ENCODE data around the gene GPATCH1.

The GPATCH1 gene

DNA sequence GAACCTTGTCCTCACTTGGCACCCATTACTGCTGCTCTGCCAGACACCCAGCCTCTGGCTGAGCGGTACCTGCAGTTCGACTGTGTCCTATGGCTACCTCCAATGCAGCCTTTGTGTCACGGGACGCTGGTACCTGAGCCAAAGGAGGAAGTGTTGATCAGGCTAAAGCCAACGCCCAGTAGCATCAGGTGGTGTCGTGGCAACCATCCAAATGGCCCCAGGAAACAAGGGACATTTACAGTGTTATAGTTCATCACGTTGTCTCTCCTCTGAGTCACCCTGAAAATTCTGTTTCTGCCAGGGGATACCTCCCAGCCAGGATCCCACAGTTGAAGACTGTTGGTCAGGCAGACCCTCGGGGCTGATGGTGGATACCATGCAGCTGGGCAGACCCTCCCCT lies 26.4 kb upstream of the GPATCH1 start:
- Mint-ChIP-seq H3K4me1 (no peaks in the 10 kb centered on the region), H3K4me3 (no peak overlapping the region), H3K9me3 (no peaks in the 10 kb centered on the region), H3K27ac (no peak overlapping the region), H3K36me3 (no peaks in the 10 kb centered on the region), H3K27me3 (peaks cover 1% of the 10 kb centered on the region)

DNA sequence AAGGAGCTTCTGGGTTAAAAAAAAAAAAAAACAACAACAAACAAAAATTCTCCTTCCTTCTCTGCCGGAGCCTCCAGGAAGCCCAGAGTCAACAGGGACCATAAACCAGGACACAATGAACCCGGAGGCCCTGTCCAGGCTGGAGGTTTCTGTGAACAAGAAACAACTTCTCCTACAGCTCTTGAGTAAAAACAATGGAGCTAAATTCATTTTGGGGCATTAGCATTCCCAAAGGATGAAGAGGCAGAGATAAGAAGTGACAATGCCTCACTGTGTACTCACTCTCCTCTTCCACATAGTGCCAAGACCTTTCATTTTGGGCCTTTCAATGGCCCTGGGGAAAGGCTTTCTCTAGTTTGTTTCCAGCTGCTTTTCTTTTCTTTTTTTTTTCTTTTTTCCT lies 25.3 kb upstream of the GPATCH1 start:
- Mint-ChIP-seq H3K27me3 (peaks cover 2% of the 10 kb centered on the region), H3K27ac (no peak overlapping the region), H3K36me3 (no peaks in the 10 kb centered on the region), H3K9me3 (no peaks in the 10 kb centered on the region), H3K4me1 (no peaks in the 10 kb centered on the region), H3K4me3 (no peak overlapping the region)

DNA sequence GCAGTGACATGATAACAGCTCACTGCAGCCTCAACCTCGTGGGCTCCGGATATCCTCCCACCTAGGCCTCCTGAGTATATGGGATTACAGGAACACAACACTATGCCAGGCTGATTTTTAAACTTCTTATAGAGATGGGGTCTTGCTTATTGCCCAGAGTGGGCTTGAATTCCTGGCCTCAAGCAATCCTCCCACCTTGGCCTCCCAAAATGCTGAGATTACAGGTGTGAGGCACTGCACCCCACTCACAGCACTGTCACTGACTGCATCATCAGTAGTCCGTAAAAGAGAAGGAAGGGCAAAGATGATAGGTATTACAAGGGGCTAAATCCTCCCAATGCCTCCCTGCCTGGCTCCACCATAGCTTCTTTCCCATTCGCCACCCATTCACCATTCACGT lies 20.4 kb upstream of the GPATCH1 start:
- no peaks in the 10 kb centered on the region for H3K4me1 Mint-ChIP-seq
- H3K27ac Mint-ChIP-seq, result peak overlapping the region; percentile 53
- H3K27me3 Mint-ChIP-seq, result peaks cover 13% of the 10 kb centered on the region
- no peaks in the 10 kb centered on the region for H3K9me3 Mint-ChIP-seq
- H3K4me3 Mint-ChIP-seq, result no peak overlapping the region
- H3K36me3 Mint-ChIP-seq, result no peaks in the 10 kb centered on the region

DNA sequence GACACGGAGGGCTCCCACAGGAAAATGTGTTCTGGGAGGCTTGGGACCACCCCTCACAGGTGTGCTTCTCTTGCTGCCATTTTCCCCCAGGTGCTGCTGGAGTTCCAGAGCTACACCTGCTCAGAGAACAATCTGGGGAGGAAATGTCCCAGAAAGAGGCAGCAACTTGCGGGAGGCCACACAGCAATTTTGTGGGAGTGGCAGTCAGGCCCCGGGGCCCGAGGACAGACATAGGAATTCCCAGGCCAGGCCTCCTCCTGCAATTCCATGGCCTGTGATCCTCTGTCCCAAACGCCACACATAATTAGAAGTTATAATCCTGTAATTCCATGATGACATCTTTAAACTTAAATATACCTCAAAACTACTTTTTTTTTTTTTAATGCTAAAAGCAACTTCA lies 18.1 kb upstream of the GPATCH1 start:
- Mint-ChIP-seq H3K4me3 (no peak overlapping the region), H3K27me3 (peaks cover 13% of the 10 kb centered on the region), H3K4me1 (no peaks in the 10 kb centered on the region), H3K36me3 (no peaks in the 10 kb centered on the region), H3K27ac (no peak overlapping the region), H3K9me3 (no peaks in the 10 kb centered on the region)

DNA sequence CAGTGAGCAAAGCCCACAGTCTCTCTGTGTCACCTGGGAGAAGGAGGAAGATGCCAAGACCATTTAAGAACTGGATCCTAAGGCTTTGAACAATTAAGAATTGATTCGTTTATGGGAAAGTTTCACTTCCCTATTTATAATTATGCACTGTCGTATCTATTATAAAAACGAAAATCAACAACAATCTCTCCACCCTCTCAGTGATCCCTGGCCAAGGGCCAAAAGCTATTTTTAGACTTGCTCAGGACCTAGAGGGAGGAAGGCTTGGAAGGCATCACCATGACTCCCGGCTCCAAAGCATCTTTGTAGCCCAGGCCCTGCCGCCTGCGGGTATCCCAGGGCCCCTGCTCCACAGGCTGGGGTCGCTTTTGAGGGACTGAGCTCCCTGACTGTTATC lies 17.6 kb upstream of the GPATCH1 start:
- H3K4me3 Mint-ChIP-seq, result peak overlapping the region; percentile 11
- H3K36me3 Mint-ChIP-seq, result no peaks in the 10 kb centered on the region
- no peaks in the 10 kb centered on the region for H3K9me3 Mint-ChIP-seq
- peaks cover 13% of the 10 kb centered on the region for H3K27me3 Mint-ChIP-seq
- H3K4me1 Mint-ChIP-seq, result no peaks in the 10 kb centered on the region
- H3K27ac Mint-ChIP-seq, result no peak overlapping the region

DNA sequence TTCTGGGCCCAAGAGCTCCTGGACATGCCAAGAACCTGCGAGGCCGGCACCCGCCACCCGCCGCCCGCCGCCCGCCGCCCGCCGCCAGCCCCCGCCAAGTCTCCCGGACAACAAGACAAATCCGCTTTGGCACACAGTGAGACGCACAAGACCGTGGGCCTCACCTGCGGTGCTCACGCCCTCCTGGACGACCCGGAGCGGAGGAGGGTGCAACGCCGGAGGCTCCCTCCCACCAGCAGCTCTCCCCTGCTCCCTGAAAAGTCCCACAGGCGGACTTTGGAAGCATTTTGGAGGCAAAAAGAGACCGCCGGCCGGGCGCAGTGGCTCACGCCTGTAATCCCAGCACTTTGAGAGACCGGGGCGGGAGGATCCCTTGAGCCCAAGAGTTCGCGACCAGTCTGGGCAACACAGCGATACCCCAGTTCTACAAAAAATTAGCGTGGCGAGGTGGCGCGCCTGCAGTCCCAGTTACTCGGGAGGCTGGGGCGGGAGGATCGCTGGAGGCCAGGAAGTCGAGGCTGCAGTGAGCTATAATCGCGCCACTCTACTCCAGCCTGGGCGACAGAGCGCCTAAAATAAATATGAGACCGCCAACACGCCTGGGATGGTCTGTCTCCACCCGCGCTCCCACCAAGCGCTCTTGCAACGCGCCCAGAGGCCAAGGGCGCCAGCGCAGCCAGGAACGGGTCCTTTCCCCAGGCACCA lies 17.1 kb upstream of the GPATCH1 start:
- Mint-ChIP-seq H3K4me1 (no peaks in the 10 kb centered on the region), H3K27ac (no peak overlapping the region), H3K9me3 (no peaks in the 10 kb centered on the region), H3K4me3 (peak overlapping the region; percentile 68), H3K36me3 (no peaks in the 10 kb centered on the region), H3K27me3 (peaks cover 13% of the 10 kb centered on the region)

DNA sequence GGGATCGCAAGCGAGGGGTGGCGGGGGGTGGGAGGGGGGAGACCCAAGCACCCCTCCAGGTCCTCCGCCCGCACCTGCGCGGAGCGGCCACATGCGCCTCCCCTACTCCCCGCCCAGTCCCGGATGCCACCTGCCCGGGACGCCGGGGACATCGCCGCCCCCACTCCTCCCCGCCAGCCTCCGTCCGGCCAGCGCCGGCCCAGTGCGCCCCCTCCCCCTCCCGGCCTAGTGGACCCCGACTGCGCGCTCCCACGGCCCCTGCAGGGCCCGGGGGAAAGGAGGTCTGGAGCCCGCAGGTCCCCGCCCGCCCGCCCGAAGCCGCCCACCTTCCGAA lies 16.6 kb upstream of the GPATCH1 start:
- H3K27me3 Mint-ChIP-seq, result peaks cover 13% of the 10 kb centered on the region
- no peaks in the 10 kb centered on the region for H3K36me3 Mint-ChIP-seq
- no peak overlapping the region for H3K27ac Mint-ChIP-seq
- H3K9me3 Mint-ChIP-seq, result no peaks in the 10 kb centered on the region
- peak overlapping the region; percentile 68 for H3K4me3 Mint-ChIP-seq
- no peaks in the 10 kb centered on the region for H3K4me1 Mint-ChIP-seq

DNA sequence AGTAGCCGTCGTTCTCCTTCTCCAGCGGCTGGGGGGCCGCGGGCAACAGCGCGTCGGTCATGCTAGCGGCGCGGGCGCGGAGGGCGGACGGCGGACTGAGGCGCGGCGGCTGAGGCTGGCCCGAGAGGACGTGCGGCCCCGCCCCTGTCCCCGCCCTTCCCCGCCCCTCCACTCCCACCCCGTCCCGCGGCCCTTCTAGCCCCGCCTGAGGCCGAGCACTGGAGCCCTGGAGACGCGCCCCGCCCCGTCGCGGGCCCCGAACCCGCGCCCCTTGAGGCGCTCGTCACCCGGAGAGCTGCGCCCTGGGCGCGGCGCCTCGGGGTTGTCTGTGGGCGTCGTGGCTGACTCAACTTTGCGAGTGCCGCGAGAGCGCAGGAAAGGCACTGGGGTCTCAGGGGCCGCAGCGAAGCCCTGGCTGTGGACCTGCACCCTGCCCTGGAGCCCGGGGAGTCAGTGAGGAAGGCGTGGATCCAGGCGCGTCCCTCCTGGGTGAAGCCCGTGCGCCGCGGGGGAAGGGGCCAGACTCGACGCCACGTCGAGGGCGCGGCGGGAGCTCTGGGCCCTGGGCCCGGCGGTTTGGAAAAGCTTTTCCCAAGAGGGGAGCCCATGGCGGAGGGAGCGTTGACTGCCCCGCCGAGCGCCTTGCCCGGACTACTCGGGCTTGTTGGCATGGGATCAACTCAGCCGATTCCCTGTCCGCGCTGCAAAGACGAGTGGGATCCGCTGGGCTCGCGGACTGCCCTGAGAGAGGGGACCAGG lies 16.0 kb upstream of the GPATCH1 start, which contains the start of gene RHPN2:
Gene RHPN2, minus strand, starts transcription at position 97 of the 759 bp plus-strand sequence. Its CDS starts 36 bp downstream, at position 61.
- Mint-ChIP-seq H3K9me3 (no peaks in the 10 kb centered on the region), H3K27ac (no peak within 1 kb of the TSS), H3K27me3 (peaks cover 11% of the 10 kb centered on the region), H3K36me3 (no peaks in the 10 kb centered on the region), H3K4me1 (no peaks in the 10 kb centered on the region), H3K4me3 (peak within 1 kb of the TSS; percentile 68)

DNA sequence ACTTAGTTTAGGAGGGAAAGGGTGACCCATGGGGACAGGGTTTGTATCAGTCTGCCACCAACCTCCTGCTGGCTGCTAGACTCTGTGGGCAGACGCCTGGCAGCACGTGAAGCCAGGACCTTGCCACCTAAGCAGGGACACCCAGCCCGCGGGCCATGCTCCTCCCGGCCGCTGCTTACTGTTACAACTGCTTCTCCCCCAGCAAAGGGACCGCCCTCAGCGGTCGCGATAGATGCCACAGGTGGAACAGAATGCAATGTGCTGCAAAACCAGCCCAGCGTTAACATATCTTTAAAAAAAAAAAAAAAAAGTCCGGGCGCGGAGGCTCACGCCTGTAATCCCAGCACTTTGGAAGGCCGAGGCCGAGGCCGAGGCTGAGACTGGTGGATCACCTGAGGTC lies 14.4 kb upstream of the GPATCH1 start:
- Mint-ChIP-seq H3K9me3 (no peaks in the 10 kb centered on the region), H3K27ac (no peak overlapping the region), H3K36me3 (no peaks in the 10 kb centered on the region), H3K4me3 (peak overlapping the region; percentile 2), H3K4me1 (no peaks in the 10 kb centered on the region), H3K27me3 (peaks cover 11% of the 10 kb centered on the region)

DNA sequence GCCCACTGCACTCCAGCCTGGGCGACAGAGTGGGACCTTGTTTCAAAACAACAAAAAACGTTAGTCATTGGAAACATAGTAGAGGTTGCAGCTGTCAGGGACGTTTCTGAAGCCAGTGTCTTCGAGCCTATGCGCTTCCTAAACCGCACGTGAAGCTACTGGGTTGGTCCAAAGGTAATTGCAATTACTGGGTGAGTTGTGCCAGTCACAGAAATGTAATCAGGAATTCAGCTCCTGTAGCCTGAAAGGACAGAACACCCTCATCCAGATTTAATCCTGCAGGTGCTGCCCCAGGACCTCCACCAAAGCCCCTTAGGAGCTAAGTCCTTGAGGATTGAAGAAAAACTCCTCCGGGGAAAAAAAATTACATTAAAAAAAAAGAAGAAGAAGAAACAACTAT lies 13.9 kb upstream of the GPATCH1 start:
- Mint-ChIP-seq H3K9me3 (no peaks in the 10 kb centered on the region), H3K4me3 (no peak overlapping the region), H3K4me1 (no peaks in the 10 kb centered on the region), H3K36me3 (no peaks in the 10 kb centered on the region), H3K27ac (no peak overlapping the region), H3K27me3 (peaks cover 7% of the 10 kb centered on the region)

DNA sequence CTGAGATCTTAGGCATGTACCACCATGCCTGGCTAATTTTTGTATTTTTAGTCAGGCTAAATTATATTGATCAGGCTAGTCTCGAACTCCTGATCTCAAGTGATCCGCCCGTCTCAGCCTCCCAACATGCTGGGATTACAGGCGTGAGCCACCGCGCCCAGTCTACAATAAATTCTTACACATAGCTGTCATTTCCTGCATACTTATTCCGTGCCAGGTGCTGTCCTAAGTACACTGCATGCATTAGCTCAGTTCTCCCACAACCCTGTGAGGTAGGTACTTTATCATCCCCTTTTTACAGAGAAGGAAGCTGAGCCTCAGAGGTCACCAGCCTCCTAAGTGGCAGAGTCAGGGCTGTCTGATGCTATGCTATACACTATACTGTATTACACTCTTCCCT lies 9.1 kb upstream of the GPATCH1 start:
- Mint-ChIP-seq H3K4me3 (no peak overlapping the region), H3K27ac (no peak overlapping the region), H3K4me1 (no peaks in the 10 kb centered on the region), H3K36me3 (no peaks in the 10 kb centered on the region), H3K27me3 (no peaks in the 10 kb centered on the region), H3K9me3 (no peaks in the 10 kb centered on the region)

DNA sequence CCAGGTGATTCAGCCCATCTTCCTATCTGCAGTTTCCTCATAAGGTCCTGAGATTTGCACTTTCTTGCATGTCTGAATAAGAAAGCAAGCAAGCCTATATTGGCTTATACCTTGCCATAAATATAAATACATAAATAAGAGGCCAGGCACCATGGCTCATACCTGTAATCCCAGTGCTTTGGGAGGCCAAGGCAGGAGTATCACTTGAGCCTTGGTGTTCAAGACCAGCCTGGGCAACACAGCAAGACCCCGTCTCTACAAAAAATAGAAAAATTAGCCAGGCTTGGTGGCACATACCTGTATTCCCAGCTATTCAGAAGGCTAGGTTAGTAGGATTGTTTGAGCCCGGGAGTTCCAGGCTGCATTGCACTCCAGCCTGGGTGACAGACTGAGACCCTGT lies 5.5 kb upstream of the GPATCH1 start:
- Mint-ChIP-seq H3K4me1 (peaks cover 7% of the 10 kb centered on the region), H3K36me3 (no peaks in the 10 kb centered on the region), H3K4me3 (no peak overlapping the region), H3K27me3 (no peaks in the 10 kb centered on the region), H3K27ac (no peak overlapping the region), H3K9me3 (no peaks in the 10 kb centered on the region)

DNA sequence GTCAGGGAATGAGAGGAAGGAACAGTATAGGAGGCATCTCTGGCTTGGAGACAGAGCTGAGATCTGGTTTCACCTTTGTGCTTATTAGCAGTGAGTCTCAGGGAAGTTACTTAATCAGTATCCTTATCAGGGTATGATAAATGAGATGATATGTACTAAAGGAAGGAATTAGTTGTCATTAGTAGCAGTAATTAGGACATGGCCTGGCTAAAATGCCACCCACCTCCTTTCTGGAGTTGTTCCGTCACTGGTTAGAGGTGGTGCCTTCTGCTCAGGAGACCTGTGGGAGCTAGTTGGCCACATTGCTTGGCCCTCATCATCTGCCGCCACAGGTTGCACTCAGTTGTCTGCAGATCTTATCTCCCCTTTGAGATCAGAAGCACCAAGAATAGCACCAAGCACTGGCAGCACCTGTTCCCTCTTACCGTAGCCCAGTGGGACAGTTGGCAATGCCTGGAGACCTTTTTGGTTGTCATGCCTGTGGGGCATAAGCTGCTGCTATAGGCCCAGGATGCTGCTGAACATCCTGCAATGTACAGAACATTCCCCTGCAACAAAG lies 4.7 kb downstream of the GPATCH1 start:
- H3K4me3 Mint-ChIP-seq, result no peak overlapping the region
- peaks cover 14% of the 10 kb centered on the region for H3K36me3 Mint-ChIP-seq
- H3K4me1 Mint-ChIP-seq, result peaks cover 39% of the 10 kb centered on the region
- H3K27me3 Mint-ChIP-seq, result no peaks in the 10 kb centered on the region
- H3K9me3 Mint-ChIP-seq, result no peaks in the 10 kb centered on the region
- no peak overlapping the region for H3K27ac Mint-ChIP-seq

DNA sequence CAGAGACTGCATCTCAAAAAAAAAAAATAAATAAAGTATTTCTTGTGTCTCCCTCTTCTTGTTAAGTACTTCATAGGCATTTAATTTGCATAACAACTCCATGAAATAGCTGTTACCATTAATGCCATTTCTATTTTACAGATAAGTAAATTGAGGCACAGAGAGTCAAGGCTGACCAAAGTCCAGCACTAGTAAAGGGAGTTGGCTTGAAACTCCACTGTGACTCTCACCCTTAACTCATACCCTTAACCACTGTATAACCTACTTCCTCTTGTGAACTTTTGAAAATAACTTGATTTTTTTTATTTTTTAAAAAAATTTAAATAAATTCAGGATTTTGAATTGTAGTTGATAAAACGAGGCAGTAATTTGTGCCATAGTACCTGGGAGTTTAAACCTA lies 6.0 kb downstream of the GPATCH1 start:
- peaks cover 27% of the 10 kb centered on the region for H3K4me1 Mint-ChIP-seq
- no peaks in the 10 kb centered on the region for H3K9me3 Mint-ChIP-seq
- peaks cover 9% of the 10 kb centered on the region for H3K36me3 Mint-ChIP-seq
- no peaks in the 10 kb centered on the region for H3K27me3 Mint-ChIP-seq
- H3K27ac Mint-ChIP-seq, result no peak overlapping the region
- no peak overlapping the region for H3K4me3 Mint-ChIP-seq

DNA sequence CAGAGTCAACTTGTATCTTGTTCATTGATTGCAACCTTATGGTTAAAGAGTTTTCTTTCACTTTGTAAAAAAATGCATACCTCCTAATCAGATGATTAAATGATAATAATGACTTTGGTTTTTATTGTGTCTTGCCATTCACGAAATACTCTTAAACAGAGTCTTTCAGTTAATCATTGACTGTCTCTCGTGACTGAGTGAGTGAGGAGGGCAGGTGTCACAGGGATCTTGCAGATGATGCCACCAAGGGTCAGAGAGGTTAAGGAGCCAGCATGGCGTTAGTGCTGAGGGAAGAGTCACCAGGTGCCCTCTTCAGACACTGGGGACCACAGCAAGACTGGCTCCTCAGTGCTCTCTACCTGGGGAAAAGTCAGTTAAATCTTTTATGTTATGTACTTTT lies 8.0 kb downstream of the GPATCH1 start:
- H3K4me3 Mint-ChIP-seq, result no peak overlapping the region
- H3K36me3 Mint-ChIP-seq, result peaks cover 10% of the 10 kb centered on the region
- no peaks in the 10 kb centered on the region for H3K9me3 Mint-ChIP-seq
- no peaks in the 10 kb centered on the region for H3K27me3 Mint-ChIP-seq
- H3K27ac Mint-ChIP-seq, result no peak overlapping the region
- peaks cover 19% of the 10 kb centered on the region for H3K4me1 Mint-ChIP-seq

DNA sequence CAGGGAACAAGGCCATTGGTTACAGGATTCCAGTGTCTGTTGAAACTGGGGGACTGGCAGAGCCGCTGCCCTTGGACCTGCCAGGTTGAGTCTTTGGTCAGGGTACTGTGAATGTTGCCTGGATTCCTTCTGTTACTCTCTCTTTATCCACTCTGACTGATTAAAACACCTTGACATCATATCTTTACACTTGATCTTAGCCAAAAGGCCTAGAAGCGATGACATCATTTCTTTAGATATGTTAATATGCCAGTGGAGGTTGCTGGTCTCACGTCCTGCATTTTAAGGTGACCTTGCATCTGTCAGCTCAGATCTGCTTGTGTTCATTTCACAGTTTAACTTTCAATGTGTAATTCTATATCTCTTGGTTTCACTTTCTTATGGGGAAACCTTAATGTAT lies 9.2 kb downstream of the GPATCH1 start:
- Mint-ChIP-seq H3K4me3 (no peak overlapping the region), H3K9me3 (no peaks in the 10 kb centered on the region), H3K36me3 (peaks cover 10% of the 10 kb centered on the region), H3K27ac (no peak overlapping the region), H3K27me3 (no peaks in the 10 kb centered on the region), H3K4me1 (peaks cover 9% of the 10 kb centered on the region)

Measured in activated naive CD4-positive, alpha-beta T cell treated with anti-CD3 and anti-CD28 coated beads, Interleukin-2, amount 50 U/mL, for 24 hours (primary cell).